ENCODE data around the gene C9.
"Not testable (repeated sequence)": the region's sequence is repeated elsewhere in the genome, so short reads cannot be mapped to it uniquely, and the experiment has no call there.

The C9 gene

DNA sequence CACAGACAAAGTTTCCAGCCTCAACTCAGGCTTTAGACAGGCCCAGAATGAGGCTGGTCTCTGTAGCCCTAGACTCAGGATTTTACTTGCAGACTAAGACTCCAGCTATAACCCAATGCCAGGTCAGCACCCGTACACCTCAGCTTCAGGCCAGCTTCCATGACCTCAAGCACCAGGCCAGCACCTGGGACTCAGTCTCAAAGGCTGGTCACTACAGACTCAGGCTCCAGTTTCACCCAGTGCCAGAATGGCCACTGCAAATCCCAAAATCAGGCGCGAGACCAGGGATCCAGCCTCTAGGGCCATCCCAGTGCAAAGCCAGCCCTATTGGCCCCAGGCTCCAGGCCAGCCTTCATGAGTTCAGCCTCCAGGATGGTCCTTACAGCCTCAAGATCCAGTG, 44.9 kb downstream of the C9 start:
- DNase-seq, result no peak

DNA sequence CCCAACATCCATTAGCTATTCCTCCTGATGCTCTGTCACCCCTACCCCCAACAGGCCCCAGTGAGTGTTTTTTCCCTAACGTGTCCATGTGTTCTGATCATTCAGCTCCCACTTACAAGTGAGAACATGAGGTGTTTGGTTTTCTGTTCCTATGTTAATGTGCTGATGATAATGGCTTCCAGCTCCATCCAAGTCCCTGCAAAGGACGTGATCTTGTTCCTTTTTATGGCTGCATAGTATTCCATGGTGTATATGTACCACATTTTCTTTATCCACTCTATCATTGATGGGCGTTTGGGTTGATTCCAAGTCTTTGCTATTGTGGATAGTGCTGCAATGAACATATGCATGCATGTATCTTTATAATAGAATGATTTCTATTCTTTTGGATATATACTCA, 47.8 kb downstream of the C9 start:
- not testable (repeated sequence) for DNase-seq

DNA sequence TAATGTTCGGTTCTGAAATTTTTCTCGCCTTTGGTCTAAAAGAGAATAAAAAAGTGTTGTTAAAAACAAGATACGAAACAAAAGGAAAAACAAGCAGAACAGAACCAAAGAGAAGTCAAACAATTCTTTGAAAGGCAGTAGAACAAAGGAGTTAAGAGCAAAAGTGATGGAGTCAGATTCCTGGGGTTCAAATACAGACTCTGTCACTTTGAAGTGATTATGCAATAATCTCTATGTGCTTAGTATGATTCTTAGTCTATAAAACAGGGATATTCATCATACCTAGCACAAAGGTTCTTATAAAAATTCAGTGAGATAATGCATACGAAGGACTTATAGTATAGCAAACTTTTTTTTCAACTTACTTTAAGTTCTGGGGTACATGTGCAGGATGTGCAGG, 48.3 kb downstream of the C9 start:
- DNase-seq, result no peak

DNA sequence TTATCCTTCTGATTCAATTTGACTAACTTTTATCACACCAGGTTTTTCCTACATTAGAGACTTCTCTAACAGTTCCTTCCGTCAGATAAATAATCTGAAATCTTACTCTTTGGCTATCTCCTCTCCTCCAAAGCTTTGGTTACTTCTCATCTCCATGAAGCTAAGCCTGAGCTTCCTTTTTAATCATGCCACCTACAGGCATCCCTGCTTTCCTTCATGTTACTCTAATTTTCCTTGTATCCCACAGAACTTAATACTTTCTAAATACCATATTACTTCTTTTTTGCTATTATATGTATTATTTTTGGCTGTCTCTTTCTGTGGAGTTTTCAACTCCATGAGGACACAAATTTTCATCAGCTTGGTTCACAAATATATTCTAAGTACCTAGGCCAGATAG, 49.7 kb downstream of the C9 start:
- DNase-seq, result no peak

DNA sequence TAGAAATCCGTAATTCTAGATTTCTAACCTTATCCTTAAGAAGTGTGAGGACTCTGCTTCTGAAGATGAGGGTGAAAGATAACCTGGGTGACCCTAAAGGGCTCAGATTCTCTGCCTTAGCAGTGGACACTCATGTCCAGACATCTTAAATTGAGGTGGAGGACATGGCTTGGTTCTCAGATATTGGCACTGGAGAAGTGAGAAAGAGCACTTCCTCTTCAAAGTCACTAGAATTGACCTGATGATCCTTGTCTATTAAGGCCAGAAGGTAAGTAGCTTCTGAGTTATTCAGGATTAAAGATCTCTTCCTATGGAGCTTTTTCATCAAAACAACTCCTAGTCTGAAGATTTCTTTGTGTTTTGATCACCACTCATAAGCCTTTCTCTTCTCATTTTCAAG, 54.8 kb downstream of the C9 start:
- DNase-seq, result no peak

DNA sequence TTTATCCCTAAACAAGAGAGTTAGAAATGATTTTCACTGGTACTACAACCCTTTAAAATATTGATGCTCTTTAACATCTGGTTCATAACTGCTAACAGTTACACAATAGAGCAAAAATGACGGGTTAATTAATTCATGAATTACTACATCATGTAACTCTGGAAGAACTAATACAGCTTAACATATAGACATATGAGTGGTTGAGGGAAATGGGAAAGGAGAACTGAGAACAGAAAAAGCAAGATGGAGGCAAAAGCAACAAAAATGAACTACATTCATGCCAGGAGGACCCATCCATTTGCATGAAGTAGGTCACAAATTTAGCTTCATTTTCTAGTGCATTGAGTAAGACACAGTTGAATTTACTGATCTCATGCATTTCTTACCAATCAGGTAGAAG, 61.8 kb downstream of the C9 start:
- no peak for DNase-seq

DNA sequence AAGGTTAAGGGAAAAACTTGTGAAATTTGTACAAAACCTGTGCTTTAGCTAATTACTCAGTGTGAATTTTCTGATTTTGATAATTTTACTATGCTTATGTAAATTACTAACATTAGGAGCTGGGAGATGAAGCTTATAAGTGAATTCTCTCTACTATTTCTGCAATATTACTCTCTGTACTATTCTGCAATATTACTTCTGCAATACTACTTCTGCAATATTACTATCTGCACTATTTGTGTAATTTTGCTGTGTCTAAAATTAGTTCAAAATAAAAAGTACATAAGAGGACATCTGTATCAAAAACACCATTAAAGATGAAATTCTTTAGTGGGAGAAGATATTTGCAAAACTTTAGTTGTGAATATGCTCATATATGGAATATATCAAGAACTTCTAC, 62.9 kb downstream of the C9 start:
- DNase-seq, result no peak

DNA sequence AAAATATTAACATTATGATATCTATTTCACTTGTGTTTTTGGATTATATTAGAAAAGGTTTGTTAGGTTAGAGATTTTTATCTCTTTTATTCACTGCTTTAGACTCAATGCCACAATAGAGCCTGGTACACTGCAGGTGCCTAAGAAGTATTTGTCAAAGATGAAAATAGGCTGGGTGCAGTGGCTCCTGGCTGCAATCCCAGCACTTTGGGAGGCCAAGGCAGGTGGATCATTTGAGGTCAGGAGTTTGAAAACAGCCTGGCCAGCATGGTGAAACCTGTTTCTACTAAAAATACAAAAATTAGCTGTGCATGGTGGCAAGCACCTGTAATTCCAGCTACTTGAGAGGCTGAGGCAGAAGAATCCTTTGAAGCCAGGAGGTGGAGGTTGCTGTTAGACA, 64.3 kb downstream of the C9 start:
- no peak for DNase-seq

DNA sequence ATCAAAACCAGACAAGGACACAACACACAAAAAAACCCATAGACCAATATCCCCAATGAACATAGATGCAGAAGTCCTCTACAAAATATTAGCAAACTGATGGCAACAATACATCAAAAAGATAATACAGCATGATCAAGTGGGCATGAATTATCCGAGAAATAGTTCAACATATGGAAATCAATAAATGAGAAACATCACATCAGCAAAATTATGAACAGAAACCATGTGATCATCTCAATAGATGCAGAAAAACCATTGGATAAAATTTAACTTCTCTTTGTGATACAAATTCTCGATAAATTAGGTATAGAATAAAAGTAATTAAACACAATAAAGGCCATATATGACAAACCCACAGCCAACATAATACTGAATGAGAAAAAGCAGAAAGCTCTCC, 69.6 kb downstream of the C9 start:
- DNase-seq, result no peak

DNA sequence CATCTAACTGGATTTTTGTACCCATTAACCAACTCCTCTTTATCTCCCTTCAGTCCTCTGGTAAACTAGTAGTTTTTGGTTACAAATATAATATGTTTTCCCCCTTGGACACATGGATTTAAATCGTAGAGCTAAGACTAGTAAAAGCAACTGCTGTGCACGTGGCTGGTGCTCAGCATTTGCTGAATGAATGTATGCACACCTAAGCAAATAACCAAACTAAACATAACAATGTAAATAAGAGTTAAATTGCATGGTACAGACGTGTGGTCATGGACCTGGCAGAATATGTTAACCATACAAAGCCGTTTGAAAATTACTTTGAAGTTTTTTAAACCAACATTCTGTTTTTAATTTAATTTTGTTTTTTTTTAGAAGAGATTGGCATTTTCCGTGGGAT, 79.7 kb downstream of the C9 start:
- DNase-seq, result no peak

DNA sequence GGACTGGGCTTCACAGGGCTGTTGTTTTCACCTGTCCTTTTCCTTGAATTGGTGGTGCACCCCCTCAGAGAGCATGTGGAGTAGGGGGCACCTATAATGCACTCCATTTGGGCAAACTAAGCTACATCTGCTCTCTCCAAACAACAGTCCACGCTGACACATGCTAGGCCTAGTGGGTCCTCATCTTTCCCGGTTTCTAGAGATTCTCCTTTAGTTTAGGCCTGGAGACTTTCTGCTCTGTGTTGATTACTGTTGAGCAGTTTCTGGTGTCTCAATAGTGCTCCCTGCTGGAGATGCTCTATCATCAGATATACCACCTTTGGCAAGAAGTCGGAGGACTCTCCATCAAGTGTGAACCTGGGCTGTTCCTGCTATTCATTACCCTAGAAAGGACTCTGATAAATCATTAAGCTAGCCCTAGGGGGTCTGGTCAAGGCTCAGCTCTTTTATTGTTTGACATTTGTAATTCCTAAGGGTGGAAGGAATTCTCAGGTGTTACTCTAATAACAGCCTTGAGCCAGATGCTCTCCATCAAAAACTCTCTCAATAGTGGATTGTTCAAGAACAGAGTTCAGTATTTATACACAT, 81.0 kb downstream of the C9 start:
- no peak for DNase-seq

DNA sequence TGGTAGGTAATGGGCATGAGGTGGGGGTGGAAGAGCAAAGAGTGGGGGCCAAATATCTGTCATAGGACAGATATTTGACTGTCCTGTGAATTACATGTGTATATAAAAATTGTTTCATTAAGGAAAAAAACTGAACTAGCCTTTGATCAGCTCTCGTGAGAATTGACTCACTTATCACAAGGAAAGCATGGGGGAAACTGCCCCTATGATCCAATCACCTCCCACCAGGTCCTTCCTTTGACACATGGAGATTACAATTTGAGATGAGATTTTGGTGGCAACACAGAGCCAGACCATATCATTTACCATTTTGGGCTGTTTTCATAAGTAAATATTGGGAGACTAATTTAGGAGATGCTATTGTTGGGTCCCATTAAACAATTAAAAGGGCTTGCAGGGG, 81.7 kb downstream of the C9 start:
- DNase-seq, result no peak

DNA sequence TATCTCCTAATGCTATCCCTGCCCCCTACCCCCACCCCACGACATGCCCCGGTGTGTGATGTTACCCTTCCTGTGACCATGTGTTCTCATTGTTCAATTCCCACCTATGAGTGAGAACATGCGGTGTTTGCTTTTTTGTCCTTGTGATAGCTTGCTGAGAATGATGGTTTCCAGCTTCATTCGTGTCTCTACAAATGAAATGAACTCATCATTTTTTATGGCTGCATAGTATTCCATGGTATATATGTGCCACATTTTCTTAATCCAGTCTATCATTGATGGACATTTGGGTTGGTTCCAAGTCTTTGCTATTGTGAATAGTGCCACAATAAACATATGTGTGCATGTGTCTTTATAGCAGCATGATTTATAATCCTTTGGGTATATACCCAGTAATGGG, 88.4 kb downstream of the C9 start:
- not testable (repeated sequence) for DNase-seq

DNA sequence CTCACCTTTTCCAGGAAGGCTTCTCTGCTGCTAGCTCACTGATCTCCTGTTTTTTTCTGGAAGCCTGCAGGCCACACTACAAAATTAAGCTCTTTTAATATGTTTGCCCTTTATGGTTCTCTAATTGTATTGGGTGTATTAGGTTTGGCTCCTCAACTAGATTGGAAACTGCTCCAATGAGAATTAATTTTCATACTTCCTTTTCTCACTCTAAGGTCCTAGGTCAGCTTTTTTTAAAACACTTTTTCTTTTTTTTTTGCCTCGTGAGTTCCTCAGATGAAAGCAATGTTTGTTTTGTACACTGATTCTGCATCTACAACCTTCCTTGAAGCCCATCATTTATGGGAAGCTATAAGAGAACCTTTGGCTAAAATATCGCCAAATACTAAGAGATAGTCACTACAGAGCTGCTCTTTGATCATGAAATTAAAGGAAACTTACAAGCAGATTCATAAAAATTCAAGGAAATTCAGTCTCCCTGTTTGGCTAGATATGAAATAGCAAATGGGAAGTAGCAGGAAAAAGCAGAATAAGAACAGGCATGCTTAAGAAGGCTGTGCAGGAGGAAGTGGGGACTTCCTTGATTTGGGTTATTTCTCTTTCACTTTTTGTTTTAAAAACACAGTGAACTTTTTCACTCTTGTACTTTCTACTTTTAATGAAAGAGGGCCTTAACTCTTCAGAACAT, 89.8 kb downstream of the C9 start:
- no peak for DNase-seq

DNA sequence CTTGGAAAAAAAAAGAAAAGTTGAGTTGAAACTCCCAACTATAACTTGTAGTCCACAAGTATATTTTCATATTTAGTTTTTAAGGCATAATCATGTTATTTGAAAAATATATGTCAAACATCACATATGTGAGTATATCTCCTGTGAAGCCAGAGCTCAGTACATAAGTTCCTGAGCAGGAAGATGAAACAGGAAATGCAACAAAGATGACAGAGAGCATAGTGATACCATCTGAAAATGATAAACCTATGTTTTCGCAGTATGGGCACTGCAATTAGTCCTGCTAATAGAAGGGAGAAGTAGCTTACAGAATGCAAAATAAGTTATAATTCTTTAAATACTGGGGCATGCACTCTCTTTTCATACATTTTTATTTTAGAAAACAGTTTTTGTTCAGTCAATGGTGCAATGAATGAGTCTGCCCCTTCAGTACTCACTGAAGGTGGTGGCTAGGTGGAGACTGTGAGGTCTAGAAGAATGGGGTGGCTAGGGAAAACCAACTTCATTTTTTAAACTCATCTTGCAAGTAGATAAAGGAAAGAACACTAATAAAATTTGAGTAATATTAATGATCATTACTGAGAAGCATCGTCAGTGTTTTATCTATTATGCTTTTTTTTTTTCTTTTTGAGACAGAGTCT, 90.9 kb downstream of the C9 start:
- no peak for DNase-seq

DNA sequence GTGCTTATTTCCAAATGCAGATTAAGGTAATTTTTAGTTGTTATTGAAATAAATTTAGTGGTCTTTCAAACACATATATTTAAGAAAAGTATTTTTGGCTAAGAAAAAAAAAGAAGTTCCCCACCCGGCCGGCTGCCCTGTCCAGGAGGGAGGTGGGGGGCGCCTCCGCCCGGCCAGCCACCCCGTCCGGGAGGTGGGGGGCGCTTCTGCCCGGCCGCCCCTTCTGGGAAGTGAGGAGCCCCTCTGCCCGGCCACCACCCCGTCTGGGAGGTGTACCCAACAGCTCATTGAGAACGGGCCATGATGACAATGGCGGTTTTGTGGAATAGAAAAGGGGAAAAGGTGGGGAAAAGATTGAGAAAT, 91.4 kb downstream of the C9 start:
- not testable (repeated sequence) for DNase-seq

DNA sequence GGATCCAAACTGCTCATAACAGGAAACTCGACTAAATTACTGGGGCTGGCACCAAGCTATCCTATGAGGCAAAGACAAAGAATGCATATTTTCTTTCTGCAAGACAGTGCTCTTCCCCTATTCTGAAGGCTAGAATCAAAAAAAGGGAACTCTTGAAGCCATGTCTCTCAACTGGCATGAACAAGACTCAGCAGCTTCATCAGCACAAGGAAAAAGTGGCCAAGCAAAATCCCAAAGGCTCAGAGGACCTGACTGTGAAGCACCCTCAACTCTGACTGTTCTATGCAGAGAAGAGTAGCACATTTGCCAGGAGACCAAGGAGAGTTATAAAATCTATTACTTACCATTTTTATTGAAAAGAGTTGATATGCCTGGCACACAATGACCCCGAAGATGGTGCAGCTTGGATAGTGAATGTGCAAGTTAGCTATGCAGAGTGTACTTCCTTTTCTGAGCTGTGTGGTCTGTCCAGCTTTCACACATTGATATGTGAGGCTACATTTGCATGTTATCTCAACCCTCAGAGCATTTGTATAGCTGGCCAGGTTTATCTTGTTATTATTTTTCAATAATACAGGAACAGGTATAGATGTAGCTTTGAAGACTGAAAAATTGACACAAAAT, 94.0 kb downstream of the C9 start:
- DNase-seq, result no peak

DNA sequence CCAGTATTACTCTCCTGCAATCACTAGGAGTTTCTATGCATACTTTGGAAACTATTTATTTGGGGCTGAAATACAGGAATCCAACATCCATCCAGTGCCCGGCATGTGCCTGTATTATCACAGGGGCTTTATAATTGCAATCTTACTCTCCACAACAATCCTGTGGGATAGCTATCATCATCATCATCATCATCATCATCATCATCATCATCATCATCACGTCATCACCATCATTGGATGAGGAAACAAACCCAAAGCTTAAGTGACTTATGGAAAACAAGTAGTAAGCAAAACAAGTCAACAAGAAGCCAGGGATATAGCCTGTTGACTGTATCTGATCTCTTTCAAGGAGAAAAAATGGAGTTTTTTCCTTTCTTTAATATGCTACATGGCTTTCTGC, 97.1 kb downstream of the C9 start:
- no peak for DNase-seq

DNA sequence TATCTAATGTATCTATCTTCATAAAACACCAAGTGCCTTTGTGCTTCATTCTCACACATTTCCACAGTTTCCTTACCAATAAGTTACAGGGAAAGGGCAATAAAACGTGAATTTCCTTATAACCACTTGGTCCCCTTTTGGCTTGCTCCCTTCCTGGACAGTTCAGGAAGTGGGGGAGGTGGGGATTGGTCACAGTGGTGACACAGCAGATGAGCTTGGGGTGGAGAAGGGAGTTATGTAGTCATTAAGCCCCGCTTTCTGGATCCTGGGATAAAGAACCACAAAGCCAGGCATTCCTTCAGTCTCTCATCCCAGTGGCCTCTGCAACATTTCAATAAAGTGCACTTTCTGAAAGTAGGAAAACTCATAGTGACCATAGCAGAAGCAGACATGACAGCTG, 97.9 kb downstream of the C9 start:
- DNase-seq, result no peak

DNA sequence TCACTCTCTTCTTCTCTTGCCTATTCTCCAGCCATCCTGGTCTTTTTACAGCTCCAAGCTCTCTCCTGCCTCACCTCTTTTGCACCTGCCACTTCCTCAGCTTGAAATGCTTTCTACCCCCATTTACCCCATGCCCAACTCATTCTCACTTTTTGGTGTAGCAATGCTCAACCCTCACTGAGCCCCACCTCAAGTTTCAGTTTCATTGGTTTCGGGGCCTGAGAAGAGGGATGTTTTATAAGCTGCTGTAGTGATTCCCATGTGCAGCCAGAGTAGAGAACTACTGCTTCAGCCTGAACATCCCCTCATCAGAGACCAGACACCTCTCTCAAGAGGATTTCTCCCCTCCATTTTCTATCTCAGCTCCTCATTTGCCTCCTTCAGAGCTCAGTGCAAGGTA, 99.8 kb downstream of the C9 start:
- DNase-seq, result no peak

DNA sequence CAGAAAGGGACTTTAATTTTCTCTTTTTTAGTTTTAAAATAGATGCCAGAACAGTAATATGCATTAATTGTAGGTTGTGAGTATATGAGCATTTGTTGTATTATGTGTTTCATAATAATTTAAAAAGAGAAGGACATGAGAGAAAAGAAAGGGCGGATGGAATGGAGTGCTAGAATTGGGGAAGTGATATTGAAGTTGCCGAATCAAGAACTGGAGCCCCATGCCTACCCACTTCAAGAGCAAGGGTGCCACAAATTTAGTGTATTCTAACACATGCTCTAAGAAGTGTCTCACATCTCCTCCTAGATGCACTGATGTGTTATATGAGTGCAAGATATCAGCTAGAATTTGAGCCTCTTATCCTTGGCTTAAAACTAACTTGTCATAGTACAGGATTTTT, 101.3 kb downstream of the C9 start:
- DNase-seq, result no peak

DNA sequence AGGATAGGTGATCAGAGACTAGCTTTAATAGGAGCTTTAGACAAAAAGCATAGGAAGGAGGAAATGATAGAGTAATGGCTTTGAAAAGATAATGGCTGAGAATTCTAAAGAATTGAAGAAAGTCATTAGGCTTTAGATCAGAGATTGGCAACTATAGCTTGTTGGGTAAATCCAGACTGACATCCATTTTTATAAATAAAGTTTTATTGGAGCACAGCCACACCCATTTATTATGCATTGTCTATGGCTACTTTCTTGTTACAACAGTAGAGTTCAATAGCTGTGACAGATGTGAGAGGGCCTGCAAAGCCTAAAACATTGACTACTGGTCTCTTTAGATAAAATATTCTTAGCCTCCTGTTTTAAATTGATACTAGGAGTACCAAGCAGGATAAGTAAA, 104.2 kb downstream of the C9 start:
- no peak for DNase-seq

DNA sequence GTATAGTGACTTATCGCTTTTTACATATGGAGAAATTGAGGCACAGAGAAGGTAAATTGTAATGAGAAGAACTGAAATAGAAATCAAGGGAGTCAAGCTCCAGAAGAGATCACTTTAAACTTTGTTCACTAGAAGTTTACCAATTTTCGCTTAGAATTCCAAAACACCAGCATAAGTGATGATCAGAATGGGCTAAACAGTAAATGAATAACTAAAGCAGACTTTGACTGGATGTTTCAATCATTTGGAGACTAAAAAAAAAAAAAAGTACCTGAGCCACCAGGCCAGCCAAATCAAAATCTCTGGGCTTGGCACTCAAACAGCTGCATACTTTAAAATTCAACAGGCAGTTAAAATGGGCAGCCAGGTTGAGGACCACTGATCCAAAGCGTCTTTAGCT, 106.7 kb downstream of the C9 start:
- DNase-seq, result no peak

DNA sequence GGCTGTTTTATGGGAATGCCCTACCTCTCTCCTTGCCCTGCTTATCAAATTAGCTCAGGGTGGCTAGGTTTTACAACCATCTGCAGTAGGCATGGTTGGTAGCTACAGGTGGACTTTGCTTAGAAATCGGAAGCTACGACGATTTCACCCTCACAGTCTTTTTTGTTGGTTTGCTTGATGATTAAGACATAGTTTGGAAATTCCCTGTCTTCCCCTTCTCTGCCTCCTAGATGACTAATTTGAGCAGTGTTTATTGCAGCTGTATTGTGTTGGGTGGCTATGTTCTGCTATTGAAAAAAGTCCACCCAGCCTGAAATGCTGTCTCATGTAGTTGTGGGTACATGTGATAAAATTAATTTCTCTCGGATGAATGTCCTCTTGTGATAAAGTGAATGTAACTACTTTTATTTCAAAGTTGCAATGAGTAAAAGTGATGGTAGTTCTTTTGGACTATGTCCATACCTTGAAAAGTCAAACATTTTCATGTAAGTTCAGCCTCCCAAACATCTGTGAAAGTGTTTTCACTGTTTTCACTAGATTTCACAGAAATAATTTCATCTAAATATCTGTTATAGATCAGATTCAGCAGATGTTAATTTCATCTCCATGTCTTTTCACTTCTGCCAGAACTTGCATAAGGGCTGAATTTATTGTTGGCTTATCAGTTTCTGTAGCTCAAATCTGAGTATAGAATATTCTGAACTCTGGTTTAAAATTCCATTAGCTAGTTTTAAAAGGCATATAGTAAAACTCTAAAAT, 107.6 kb downstream of the C9 start:
- DNase-seq, result no peak

Measured in NCI-H510A (cell line).